DND-41 (cell line): ENCODE results near the gene GC.

ENCODE experiments used
- ATAC-seq: fragments of 200-7000 bp; cut with Tn5 transposase; 3 replicates; pipeline ENCODE4 v1.9.1; 2021; ENCODE audit warnings: low read depth; ENCODE audit not compliant: insufficient read depth
- DNase-seq: peaks from one replicate; pipeline ENCODE4 v3.0.0-alpha.2; 2020
- H2AFZ ChIP-seq: 2 replicates; pipeline ENCODE4 v1.6.0; 2012; ENCODE audit warnings: low read depth, low read length
- H3K27ac ChIP-seq: 2 replicates; pipeline ENCODE4 v1.5.1; 2012; ENCODE audit warnings: low read length, inconsistent platforms
- H3K27me3 ChIP-seq: fragments of 200-600 bp; sonication (generic); 2 replicates; pipeline ENCODE4 v1.6.0; 2012; ENCODE audit warnings: low read length, mild to moderate bottlenecking, inconsistent platforms; ENCODE audit not compliant: insufficient read depth, poor library complexity
- H3K36me3 ChIP-seq: 2 replicates; pipeline ENCODE4 v1.5.1; 2012; ENCODE audit warnings: low read length, inconsistent platforms; ENCODE audit not compliant: insufficient read depth
- H3K4me1 ChIP-seq: 2 replicates; pipeline ENCODE4 v1.5.1; 2012; ENCODE audit warnings: mild to moderate bottlenecking, low read length; ENCODE audit not compliant: insufficient read depth
- H3K4me2 ChIP-seq: 2 replicates; pipeline ENCODE4 v1.6.0; 2012; ENCODE audit warnings: mild to moderate bottlenecking, moderate library complexity, low read length, inconsistent platforms; ENCODE audit not compliant: insufficient read depth
- H3K4me3 ChIP-seq, 2 experiments: fragments of 200-600 bp in 1 of 2; shearing (Covaris generic) in 1 of 2; 2 replicates each; pipeline ENCODE4 v1.5.1; 2012 to 2016; ENCODE audit warnings: inconsistent platforms in 2 of 2, low read length in 2 of 2, mild to moderate bottlenecking in 2 of 2, low read depth in 1 of 2, moderate library complexity in 1 of 2
- H3K79me2 ChIP-seq: 2 replicates; pipeline ENCODE4 v1.6.0; 2012; ENCODE audit warnings: low read length, inconsistent platforms; ENCODE audit not compliant: insufficient read depth
- H3K9ac ChIP-seq: 2 replicates; pipeline ENCODE4 v1.6.0; 2012; ENCODE audit warnings: low read depth, mild to moderate bottlenecking, inconsistent platforms, low read length, moderate library complexity
- H3K9me3 ChIP-seq: 2 replicates; pipeline ENCODE4 v1.5.1; 2012; ENCODE audit warnings: low read length, moderate library complexity, mild to moderate bottlenecking, inconsistent platforms; ENCODE audit not compliant: insufficient read depth, severe bottlenecking
- H4K20me1 ChIP-seq: 2 replicates; pipeline ENCODE4 v1.6.0; 2012; ENCODE audit warnings: low read length; ENCODE audit not compliant: insufficient read depth
- EZH2 ChIP-seq: IDR thresholded peaks from 3 replicates; pipeline ENCODE4 v1.6.1; 2012; ENCODE audit warnings: borderline replicate concordance, low read depth, mild to moderate bottlenecking, moderate library complexity, low read length, inconsistent platforms; ENCODE audit not compliant: severe bottlenecking
- TF ChIP-seq, protein P1 (sequence below): IDR thresholded peaks from 2 replicates; pipeline ENCODE4 v1.5.1; 2012; ENCODE audit warnings: borderline replicate concordance, low read length, moderate library complexity, mild to moderate bottlenecking; ENCODE audit not compliant: poor library complexity, severe bottlenecking; ENCODE audit errors: extremely low read depth

The GC gene

DNA sequence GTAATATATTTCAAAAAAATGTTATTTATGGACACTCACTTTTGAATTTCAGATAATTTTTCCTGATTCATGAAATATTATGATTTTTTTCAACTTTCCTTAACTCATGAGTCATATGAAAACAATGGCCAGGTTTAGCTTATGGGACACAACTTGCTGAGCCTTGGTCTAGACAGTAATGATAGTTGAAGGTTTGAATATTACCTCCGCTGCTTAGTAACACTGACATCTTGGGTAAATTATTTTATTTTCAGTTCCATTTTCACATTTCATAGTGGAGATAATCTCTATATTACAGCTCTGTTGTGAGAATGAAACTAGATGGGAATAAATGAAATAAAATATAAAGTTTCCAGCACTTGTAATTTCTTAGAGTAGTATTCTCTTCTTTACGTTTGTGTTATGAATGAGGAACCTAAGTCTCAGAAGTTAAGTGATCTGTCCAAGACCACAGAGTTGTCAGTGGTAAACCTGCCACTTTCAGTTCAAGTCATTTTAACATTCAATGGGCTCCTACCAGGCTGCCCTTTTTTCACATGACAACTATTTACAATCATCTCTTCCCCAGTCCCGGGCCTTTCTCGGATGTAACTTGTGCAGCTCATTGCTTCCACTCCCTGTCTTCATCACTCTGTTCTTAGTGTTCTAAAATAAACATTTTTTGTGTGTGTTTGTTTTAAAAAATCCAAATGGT, 46.8 kb upstream of the GC start:
- no peak for ATAC-seq
- Histone ChIP-seq H3K4me3 (no peak overlapping the region), H3K27ac (no peak overlapping the region)

DNA sequence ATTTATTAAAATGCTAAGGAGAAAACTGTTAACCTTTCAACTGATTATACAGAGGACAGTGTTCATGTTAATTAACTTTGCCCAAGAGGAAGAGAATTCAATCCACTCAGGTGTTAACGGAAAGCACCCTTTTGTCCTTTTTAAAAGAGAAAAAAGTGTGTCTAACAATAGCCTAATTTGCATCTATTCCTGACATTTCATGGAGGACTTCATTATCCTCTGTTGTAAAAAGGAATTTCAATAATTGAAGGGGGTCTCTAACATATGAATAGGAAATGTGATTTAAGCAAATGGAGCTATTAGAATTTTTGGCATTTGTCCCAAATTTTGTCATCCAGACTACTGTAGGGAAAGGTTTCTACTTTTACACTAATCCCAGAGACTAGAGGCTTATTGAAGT, 44.6 kb upstream of the GC start:
- no peak overlapping the region for H3K9ac ChIP-seq

More for the DNA sequence above, 46.8 kb upstream of the GC start:
- Histone ChIP-seq H3K4me2 (no peak overlapping the region), H2AFZ (no peak overlapping the region), H3K4me1 (no peaks in the 10 kb centered on the region), H3K9me3 (no peaks in the 10 kb centered on the region), H3K36me3 (no peaks in the 10 kb centered on the region), H4K20me1 (no peaks in the 10 kb centered on the region), H3K9ac (no peak overlapping the region), H3K79me2 (no peaks in the 10 kb centered on the region), H3K27me3 (no peaks in the 10 kb centered on the region)
- DNase-seq = no peak
- TF ChIP-seq EZH2 = no peak
- TF ChIP-seq, protein P1, sequence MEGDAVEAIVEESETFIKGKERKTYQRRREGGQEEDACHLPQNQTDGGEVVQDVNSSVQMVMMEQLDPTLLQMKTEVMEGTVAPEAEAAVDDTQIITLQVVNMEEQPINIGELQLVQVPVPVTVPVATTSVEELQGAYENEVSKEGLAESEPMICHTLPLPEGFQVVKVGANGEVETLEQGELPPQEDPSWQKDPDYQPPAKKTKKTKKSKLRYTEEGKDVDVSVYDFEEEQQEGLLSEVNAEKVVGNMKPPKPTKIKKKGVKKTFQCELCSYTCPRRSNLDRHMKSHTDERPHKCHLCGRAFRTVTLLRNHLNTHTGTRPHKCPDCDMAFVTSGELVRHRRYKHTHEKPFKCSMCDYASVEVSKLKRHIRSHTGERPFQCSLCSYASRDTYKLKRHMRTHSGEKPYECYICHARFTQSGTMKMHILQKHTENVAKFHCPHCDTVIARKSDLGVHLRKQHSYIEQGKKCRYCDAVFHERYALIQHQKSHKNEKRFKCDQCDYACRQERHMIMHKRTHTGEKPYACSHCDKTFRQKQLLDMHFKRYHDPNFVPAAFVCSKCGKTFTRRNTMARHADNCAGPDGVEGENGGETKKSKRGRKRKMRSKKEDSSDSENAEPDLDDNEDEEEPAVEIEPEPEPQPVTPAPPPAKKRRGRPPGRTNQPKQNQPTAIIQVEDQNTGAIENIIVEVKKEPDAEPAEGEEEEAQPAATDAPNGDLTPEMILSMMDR = no peak

DNA sequence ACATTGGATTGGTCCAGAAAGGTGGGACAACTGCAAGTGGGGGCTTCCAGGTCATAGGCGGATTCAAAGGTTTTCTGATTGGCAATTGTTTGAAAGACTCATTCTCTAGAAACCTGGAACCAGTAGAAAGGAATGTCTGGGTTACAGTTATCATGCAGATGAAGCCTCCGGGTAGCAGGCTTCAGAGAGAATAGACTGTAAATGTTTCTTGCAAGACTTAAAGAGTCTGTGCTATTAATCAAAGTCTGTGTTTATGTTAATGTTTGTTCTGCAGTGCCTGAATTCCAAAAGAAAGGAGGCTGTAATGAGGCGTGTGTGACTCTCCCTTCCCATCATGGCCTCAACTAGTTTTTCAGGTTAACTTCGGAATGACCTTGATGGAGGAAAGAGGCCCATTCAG, 43.9 kb upstream of the GC start:
- Histone ChIP-seq H3K4me3 (no peak overlapping the region), H3K79me2 (no peaks in the 10 kb centered on the region), H3K9me3 (no peaks in the 10 kb centered on the region), H3K4me1 (no peaks in the 10 kb centered on the region), H4K20me1 (no peaks in the 10 kb centered on the region), H3K27me3 (no peaks in the 10 kb centered on the region), H3K27ac (no peak overlapping the region), H2AFZ (no peak overlapping the region), H3K9ac (no peak overlapping the region), H3K4me2 (no peak overlapping the region), H3K36me3 (no peaks in the 10 kb centered on the region)
- no peak for DNase-seq
- TF ChIP-seq EZH2 = no peak
- TF ChIP-seq, protein P1 = no peak
- ATAC-seq = no peak

More for the DNA sequence above, 44.6 kb upstream of the GC start:
- no peaks in the 10 kb centered on the region for H3K79me2 ChIP-seq
- DNase-seq = no peak
- H2AFZ ChIP-seq = no peak overlapping the region
- H3K27me3 ChIP-seq = no peaks in the 10 kb centered on the region
- H3K27ac ChIP-seq = no peak overlapping the region
- TF ChIP-seq EZH2 = no peak
- H3K4me2 ChIP-seq = no peak overlapping the region
- H3K36me3 ChIP-seq = no peaks in the 10 kb centered on the region
- no peak overlapping the region for H3K4me3 ChIP-seq
- ATAC-seq = no peak
- H3K9me3 ChIP-seq = no peaks in the 10 kb centered on the region
- no peaks in the 10 kb centered on the region for H3K4me1 ChIP-seq
- no peaks in the 10 kb centered on the region for H4K20me1 ChIP-seq

DNA sequence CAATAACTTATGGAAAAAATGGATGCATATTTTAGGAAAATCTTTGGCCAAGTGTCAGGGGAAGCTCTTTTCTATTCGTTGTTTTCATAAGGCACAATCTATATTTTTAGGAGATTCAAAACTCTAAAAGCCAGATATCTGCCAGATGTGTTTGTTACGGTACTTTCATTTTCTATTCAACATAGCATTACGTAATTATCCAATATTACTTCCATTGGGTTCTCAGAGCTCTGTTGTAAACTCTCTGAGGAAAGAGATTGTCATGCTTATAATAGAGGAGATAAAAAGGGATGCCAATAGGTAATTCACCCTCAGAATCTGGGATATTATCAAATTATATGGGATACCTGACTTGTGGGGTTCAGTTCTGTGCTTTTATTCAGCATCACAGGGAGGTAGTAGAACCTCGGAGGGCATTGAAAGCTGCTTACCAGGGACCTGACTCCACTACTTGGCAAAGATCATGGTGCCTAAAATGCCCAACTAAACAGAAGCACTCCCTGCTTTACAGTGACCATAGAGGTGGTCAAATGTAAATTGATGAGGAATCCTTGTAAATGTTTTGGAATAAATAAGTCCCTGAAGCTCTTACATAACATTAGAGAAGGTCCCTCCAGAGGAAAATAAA, 32.9 kb upstream of the GC start:
- no peak overlapping the region for H3K9ac ChIP-seq
- ATAC-seq (no peak), DNase-seq (no peak)
- H3K4me2 ChIP-seq = no peak overlapping the region
- H3K79me2 ChIP-seq = no peaks in the 10 kb centered on the region
- no peaks in the 10 kb centered on the region for H3K36me3 ChIP-seq
- no peak overlapping the region for H3K4me3 ChIP-seq
- H3K27me3 ChIP-seq = no peaks in the 10 kb centered on the region
- H3K4me1 ChIP-seq = no peaks in the 10 kb centered on the region
- TF ChIP-seq EZH2 = no peak
- TF ChIP-seq, protein P1 = no peak
- H3K27ac ChIP-seq = no peak overlapping the region
- no peaks in the 10 kb centered on the region for H3K9me3 ChIP-seq
- H4K20me1 ChIP-seq = no peaks in the 10 kb centered on the region
- H2AFZ ChIP-seq = no peak overlapping the region
